GM19463 (cell line): ENCODE results near the gene SDCBP2.

ENCODE experiments used
- ATAC-seq: cut with Tn5 transposase; IDR thresholded peaks from one replicate; pipeline ENCODE4 v1.9.1; 2021; ENCODE audit warnings: mild to moderate bottlenecking, moderate library complexity; ENCODE audit not compliant: unreplicated experiment

The SDCBP2 gene

DNA sequence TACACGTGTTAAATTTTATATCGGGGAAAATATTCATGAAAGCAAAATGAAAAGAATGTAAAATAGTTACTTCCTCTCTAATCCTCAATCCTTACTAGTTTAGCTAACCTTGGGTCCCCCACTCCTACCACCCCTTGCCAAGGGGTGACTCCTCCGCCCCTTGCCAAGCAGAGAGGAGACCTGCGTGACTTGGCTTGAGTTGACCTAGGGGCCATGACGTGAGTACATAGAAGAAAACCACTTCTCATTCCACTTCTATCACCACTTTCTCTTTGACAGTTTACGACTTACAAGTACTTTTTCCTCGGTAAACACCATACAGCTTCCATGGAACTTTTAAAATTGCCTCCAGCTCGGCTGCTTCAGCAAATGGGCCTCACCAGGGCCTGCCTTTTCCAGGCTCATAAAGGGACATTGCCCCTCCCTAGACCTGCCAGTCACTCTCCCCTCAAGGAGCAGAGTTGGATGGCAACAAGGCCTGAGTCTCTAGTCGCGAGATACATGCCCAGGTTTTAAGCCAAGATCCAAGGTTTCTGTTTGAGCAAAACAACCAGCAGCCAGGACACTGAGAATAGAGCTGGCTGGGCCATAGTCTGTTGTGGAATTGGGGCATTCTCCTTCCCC, 29.9 kb downstream of the SDCBP2 start:
- no peak for ATAC-seq

DNA sequence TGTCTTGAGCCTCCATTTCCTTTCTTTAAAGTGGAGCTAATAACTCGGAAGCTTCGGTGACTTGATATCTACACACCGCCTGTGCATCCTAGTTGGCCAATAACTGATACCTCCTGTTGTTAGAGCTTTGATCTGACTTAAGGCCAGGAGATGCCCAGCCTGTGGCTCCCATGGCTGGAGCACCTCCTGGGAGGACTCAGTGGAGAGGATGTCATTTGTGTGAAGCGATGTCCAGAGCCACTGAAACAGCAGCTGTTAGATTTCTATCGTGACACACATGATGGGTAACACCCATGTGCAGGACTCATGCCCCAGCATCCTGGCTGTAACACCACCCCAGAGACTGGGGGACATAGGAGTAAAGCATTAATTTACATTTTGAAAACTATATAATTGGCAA, 30.8 kb downstream of the SDCBP2 start:
- ATAC-seq = no peak

DNA sequence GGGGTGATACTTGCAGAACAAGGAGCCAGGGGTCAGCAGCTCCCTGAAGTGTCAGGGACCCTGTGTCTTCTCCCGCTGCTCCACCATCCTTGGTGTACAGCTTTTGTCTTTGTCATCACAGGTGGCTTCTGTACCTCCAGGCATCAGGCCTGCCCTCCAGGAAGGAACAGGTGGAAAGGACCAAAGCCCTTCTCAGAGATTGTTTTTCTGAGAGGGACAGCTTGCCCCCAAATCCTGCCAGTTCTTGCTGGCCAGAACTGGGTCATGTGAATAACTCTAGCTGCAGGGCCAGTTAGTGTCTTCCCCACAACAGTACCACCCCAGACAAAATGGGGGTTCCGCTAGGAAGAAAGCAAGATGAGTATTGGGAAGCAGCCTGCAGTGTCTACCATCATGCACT, 31.5 kb downstream of the SDCBP2 start:
- no peak for ATAC-seq

DNA sequence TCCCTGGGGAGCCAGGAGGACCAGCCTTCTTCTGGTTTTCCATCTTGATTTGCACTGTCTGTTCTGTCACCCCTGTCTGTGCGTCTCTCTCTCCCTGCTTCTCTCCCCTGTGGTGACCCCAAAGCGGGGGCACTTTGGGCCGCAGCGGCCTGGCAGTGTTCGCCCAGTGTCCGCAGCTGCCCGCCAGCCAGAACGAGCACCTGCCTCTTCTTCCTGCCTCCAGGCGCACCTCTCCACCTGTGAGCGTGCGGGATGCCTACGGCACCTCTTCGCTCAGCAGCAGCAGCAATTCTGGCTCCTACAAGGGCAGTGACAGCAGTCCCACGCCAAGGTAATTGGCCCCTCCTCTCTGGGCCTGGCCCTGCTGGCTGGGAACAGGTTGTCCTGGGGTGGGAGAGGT, 32.0 kb downstream of the SDCBP2 start:
- no peak for ATAC-seq

DNA sequence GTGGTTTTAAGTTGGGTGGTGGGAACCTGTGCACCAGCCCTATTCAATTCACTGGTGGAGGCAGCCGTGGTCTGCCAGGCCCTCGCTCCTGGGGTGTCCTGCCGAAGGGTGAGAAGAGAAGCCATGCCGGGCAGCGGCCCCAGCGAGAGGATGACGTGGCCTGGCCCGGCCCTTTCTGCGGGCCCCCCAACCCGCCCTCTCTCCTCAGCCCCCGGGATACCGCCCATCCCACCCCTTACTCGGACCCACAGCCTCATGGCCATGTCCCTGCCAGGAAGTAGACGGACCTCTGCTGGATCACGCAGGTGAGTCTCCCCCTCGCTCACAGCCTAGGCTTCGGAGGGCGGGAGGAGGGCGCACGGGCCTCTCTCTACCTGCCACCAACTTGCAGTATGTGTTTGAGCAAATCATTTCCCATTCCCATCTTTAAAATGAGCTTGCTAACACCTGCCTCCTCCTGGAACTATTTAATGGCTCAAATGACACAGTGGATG, 32.8 kb downstream of the SDCBP2 start:
- no peak for ATAC-seq

DNA sequence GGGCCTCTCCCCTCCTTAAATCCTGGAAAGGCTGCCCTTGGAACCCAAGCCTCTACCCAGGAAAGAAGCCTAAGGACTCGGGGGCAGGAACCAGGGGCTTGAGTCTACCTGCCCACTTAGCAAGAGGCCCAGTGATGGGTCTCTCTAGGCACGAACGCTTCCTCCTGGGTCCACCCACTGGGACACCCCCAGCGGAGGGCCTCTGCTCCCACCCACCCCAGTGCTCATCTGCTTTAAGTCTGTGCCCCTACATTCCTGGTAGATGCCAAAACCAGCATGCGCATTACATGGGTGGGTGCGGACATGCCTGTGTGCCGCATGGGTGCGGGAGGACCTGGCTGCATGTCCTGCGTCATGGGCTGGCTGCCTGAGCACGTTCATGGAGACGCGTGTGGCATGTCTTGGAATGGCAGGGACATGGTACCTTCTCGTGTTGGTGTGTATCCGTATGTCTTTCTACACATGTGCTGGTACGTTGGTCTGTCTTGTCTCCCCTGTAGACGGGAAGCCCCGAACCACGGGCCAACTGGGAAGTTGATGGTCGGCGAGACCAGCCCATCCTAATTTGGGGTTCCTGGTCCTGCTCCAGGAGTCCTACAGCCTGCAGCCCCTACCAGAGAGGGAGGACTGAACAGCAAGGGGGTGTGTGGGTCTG, 33.5 kb downstream of the SDCBP2 start:
- no peak for ATAC-seq

DNA sequence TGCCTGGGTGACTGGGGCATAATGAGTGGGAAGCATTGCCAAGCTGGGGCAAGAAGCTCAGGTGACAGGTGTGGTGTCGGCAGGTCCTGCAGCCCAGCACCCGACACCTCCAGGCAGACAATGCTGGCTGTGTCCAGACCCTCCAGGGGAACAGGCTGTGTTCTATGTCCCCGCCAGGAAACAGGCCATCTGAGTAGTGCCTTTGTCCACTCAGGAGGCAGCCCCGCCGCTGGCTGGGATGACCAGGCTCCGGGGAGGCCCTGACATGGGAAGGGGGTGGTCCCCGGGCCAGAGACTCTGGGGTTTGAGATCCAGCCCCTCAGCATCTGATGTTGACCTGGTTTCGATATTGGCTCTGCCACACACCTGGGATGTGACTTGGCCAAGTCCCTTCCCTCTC, 34.4 kb downstream of the SDCBP2 start:
- no peak for ATAC-seq

DNA sequence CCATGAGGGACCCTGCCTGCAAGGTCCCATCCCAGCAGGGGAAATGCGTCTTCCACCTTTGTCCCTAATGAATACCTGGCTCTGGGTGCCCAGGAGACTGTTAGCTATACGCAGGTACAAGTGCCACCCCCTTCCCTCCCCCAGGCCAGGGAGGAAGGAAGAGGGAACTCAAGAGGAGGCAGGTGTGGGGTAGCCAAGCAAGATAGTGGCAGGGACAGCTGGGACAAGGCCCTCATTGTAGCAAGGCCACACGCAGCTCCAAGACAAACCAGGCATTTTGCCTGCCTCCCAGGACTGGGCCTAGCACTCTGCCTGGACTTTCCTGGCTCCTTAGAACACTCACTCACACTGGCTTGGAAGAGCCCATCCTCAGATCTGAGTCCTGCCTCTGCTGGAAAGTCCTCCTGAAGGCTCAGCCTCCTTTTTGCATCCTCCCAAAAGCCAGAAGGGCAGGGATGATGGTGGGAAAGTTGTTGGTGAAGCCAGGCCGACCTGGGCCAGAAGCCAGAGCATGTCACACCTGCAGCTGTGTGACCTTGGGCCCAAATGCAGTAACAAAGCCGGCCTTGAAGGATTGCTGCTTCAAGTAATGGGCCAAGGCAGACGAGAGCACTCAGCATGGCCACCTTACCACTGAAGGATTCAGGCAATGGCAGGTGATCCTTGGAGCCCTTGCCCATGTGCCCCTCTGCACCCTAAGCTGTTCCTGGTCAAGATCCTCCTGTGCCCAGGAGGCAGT, 35.1 kb downstream of the SDCBP2 start:
- no peak for ATAC-seq

DNA sequence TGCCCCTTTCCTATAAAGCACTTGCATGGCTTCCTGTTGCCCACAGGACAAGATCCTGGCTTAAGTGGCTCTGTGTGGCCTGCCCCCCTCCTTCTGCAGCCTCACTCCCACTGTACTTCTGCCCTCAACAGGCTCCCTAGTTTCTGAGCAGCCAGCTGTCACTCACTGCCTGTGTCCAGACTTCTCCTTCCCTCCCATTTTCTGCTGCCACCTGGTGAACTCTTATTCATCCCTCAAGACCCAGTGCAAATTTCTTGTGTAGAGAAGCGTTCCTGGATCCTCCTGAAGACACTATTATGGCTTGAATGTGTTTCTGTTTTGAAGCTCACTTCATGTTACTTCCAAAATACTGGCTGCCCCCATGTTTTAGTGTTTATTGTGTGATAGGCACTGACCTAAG, 36.3 kb downstream of the SDCBP2 start:
- ATAC-seq = no peak

DNA sequence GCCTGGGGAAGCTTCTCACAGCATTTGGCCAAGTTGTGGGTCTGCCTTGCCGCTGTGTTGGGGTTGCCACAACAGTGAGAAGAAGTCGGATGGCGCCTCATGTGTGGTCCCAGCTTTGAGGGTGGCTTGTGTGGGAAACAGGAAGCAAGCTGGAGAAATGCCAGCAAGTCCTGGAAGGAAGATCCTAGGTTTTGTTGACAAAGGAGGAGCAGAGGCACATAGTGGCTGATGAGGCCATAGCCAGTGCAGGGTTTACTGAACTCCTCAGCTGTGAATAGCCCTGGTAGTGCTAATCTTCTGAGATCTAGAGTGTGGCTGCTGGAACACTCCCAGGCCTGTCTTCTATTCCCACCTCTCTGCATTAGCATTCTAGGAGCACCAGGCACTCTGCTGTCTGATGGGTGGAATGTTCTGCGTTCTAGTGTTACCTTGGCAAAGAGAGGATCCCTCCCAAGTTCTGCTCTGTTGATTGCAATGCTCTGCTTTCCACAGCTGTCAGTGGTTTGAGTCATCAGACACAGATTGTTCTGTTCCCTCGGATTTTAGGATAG, 37.7 kb downstream of the SDCBP2 start:
- ATAC-seq = no peak

DNA sequence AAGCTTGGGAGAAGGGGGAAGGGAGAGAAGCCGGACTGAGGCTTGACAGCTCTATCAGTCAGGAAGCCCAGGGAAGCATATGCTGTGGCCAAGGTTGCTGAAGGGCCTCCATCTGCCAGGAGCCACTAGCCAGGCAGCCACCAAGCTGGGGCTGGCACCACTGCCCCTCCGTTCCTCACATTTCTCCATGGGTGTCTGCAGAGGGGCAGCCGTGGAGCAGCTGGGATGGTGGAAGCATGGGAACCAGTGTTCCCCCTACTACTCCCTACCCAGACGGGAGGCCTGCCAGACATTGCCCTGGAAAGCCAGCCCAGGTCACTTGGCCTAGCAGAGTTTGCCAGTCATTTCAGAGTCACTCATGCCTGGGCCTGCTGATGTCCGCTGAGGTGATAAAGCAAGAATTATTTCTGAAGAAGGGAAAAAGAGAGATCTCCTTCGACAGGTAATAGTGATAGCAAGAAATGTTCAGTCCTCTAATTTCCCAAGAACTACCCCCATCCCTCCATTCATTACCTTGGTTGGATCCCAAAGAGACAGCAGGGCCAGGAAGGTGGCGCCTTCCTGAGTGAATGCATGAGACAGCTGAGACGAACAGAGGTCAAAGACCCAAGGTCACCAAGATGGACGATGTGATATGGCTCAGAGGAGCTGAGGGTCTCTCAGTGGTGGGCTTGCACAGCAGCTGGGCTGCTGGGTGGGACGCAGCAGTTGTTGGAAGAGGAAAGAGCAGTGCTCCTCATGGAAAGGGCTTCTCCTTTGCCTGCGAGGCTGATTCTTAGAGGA, 41.0 kb downstream of the SDCBP2 start:
- no peak for ATAC-seq

DNA sequence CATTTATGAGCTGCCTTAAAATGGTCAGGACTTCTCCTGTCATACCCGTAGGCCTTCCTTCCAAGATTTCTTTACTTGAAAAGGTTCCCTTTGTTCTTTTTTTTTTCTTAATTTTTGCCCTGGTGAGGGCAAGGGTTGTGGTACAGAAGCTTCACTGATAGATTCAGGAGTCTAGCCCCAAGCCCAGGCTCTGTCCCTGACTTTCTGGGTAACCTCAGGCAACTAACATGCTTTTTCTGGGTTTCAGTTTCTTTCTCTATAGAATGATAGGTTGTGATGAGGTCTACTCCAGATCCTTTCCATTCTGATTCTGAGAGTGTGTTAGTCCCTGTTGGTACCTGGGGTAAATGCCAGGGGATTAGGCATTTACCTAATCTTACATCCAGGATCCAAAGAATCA, 41.6 kb downstream of the SDCBP2 start:
- ATAC-seq = peak; percentile 45

DNA sequence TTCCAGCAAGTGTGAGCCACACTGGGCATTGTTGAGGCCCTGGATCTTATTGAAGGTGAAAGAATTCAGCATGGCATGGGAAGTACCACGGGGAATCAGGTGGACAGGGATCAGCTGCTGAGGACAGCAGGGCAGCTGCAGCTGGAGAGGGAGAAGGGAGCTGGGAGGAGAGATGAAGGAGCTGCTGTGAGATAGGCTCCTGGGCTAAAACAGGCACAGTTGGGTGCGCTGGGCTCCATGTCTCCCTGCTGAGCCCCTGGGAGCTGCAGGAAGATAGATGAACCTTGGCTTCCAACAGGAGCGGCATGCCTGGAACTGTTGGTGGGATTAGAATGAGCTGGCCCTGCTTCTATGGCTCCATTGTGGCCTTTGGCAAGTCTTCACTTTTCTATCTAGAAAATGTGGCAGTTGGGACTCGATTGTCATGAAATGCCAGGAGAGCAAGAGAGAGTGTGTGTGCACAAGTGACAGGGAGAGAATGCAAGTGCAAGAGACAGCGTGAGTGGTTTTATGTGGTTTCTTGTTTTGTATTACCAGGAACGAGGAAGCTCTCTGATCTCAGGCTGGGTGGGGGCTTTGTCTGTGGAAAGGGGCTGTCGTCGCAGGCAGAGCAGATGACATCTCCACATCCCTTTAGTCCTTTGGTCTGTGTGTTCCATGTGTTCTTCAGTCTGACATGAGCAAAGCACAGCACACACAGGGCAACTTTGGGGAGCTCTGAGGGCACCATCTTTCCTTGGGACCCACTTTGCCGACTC, 42.5 kb downstream of the SDCBP2 start:
- no peak for ATAC-seq

DNA sequence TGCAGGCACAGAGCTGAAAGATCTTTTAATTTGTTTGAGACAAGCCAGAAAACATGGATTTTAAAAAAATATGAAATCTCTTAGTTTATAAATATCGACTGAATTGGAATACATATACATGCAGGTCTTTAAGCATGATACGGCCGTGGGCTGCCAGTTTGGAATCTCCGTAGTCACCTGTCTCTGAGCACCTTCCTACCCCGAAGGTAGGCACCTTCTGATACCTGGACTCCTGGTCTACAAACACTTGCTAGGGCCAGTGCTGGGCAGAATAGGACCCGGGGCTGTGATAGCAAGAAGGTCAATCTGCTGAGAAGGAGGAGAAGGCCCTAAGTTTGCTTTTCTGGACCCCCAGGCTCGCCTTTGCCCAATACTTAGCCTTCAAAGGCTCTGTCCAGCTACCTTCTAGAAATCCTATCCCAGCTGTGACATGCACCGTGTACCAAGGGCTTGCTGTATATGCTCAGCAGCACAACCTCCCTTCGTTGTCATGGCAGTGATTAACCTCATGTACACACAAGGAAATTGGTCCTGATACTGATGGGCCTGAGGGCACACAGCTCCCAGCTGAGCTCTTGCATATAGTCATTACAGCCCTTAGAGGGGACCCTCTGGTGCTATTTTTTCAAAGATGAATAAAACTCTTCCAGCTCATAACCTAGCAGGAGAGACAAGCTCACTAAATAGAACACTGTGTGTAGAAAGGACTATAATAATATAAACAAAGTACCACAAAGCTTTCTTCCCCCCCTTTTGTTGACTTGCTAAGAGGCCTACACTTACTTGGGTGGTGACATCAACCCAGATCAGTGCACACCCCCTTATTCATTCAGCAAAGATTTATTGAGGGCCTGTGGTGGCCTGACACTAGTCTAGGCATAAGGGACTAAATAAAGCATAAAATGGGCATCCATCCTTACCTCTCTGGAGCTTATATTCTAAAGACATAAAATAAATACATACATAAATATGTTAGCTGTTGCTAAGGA, 45.1 kb downstream of the SDCBP2 start:
- ATAC-seq = no peak

DNA sequence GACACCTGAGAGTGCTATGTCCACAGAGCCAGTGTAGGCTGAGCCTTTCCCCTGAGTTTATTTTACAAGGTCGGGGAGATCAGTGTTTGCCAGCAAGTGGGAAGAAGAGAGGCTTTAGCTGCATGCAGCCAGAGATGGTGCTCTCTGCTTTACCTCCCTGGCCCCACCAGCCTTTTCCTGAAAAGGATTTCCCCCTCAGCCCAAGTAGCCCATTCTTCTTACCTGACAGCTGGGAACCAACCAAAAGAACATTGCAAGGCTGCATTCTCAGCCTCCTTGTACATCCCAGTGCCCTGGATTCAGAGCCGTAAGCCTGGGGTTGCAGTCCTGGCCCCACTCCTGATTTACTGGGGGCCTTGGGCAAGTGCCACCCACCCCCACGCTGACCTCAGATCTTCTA, 46.0 kb downstream of the SDCBP2 start:
- ATAC-seq = no peak

DNA sequence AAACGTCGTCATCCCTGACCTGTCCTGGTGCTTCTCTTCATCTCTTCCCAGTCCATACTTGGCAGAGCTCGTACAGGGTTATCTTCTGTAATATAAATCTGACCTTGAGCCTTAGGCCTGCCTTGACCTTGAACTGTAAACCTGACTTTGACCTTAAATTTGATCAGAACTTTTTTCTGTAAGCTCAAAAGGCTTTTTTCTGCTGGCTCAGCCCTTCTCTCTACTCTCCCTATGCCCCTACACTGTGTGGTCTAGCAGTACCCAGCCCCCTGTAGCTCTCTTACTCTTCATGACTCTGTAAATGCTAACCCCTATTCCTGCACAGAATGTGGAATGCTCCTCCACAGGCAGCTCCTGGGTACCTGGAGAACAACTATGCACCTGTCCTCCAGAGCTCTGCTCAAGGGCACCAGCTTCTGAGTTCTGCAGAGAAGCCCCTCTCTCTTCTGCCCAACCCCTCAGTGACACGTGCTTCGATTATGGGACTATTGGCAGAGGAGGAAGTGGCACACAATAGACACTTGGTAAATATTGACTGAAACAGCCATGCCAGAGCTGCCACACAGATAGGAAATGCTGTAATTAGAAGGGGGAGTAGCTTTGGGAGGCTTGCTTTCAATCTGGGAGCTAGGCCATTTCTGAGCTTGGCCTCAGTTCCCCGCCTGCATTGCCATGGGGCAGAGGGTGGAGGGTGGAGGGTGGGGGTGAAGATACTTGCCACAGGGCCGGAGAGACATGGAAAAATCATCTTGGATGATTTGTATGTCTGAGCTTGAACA, 47.5 kb downstream of the SDCBP2 start:
- ATAC-seq = no peak

DNA sequence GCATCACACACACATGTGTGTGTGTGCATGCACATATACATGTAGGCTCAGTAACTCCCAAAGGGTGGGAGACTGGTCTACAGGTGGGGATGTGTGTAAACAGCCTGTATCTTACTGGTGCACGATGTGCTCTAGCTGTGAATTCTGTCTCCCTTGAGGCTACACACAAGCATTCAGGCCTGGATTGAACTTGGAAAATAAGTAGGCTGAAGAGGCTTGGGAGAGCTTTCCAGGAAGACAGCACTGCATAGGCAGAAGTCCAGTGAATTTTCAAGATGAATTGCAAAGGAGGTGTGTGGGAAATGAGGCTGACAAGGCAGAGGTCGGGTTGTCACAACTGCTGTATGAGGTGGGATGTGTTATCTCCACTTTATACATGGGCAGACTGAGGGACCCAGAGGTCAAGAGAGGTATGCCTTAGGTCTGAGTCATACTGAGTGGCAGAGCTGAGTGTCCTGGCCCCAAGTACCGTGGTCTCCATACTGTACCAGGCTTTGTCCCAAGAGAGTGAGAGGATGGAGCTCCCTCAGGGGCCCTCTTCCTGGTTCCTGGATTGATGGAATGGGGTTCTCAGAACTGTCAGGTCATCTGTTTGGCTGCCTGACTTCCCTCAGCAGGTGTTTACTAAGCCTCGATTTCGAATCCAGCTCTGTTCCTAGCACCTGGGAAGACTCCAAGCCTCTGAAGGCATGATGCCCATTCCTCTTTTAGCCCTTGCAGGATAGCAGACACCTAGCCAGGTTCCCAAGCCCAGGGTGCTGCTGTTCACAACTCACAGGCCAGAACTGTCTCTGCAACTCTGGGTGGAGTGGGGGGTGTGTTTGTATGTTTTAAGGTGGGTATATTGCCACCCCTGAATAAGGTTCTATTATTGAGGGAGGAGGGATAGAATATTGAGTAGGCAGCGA, 48.5 kb downstream of the SDCBP2 start:
- no peak for ATAC-seq
